HepG2 (cell line): ENCODE results near the gene TUBB. TPM values are rescaled to one million over a fixed set of nuclear protein-coding genes. Genes with fewer than 3 reads are reported as not detected.

Source experiments
- BRCA1 ChIP-seq: sonication (generic); formaldehyde crosslinking; IDR thresholded peaks from 2 replicates; pipeline ENCODE4 v1.4.0; 2020; ENCODE audit warnings: missing genetic modification reagents
- CAMTA2 ChIP-seq: sonication (generic); formaldehyde crosslinking; IDR thresholded peaks from 2 replicates; pipeline ENCODE4 v1.4.0; 2020; ENCODE audit warnings: mild to moderate bottlenecking, missing genetic modification reagents, borderline replicate concordance
- CREBL2 ChIP-seq: sonication (generic); formaldehyde crosslinking; IDR thresholded peaks from 2 replicates; pipeline ENCODE4 v1.8.1; 2023; ENCODE audit warnings: missing genetic modification reagents, mild to moderate bottlenecking, borderline replicate concordance
- CTCF ChIP-seq: sonication (generic); formaldehyde crosslinking; IDR thresholded peaks from 2 replicates; pipeline ENCODE4 v1.5.0; 2020; ENCODE audit warnings: mild to moderate bottlenecking, missing genetic modification reagents, moderate library complexity
- EP300 ChIP-seq, 3 experiments: sonication (generic) in 1 of 3; formaldehyde crosslinking in 1 of 3; IDR thresholded peaks; 2 replicates each; pipeline versions ENCODE4 v1.5.1 to v1.6.1; 2011 to 2020; ENCODE audit warnings: low read depth in 2 of 3, low read length in 2 of 3, borderline replicate concordance in 1 of 3, improper control_type of control experiment in 1 of 3, mild to moderate bottlenecking in 1 of 3, missing genetic modification reagents in 1 of 3, moderate library complexity in 1 of 3
- GFI1 ChIP-seq: sonication (generic); formaldehyde crosslinking; IDR thresholded peaks from 2 replicates; pipeline ENCODE4 v1.5.0; 2020; ENCODE audit warnings: missing genetic modification reagents, mild to moderate bottlenecking, borderline replicate concordance
- HMG20A ChIP-seq: IDR thresholded peaks from 2 replicates; pipeline ENCODE4 v1.6.1; 2016; ENCODE audit warnings: borderline replicate concordance
- HOXA9 ChIP-seq: sonication (generic); formaldehyde crosslinking; IDR thresholded peaks from 2 replicates; pipeline ENCODE4 v1.8.1; 2022; ENCODE audit warnings: missing genetic modification reagents, mild to moderate bottlenecking, moderate library complexity, borderline replicate concordance
- KDM3A ChIP-seq: IDR thresholded peaks from 2 replicates; pipeline ENCODE4 v1.6.1; 2018; ENCODE audit warnings: low read depth, missing compliant biosample characterization
- KLF16 ChIP-seq, 2 experiments: sonication (generic) in 1 of 2; formaldehyde crosslinking in 1 of 2; IDR thresholded peaks; 2 replicates each; pipeline versions ENCODE4 v1.6.1 to v1.8.0; 2016 to 2023; ENCODE audit warnings: missing genetic modification reagents in 2 of 2, missing compliant biosample characterization in 1 of 2
- NCOA5 ChIP-seq: sonication (generic); formaldehyde crosslinking; IDR thresholded peaks from 2 replicates; pipeline ENCODE4 v1.4.0; 2020; ENCODE audit warnings: missing genetic modification reagents
- NFATC3 ChIP-seq: sonication (generic); formaldehyde crosslinking; IDR thresholded peaks from 2 replicates; pipeline ENCODE4 v1.5.1; 2020; ENCODE audit warnings: mild to moderate bottlenecking, missing genetic modification reagents
- NFYB ChIP-seq: sonication (generic); formaldehyde crosslinking; IDR thresholded peaks from 2 replicates; pipeline ENCODE4 v1.4.0; 2020; ENCODE audit warnings: missing genetic modification reagents
- NR3C1 ChIP-seq: sonication (generic); formaldehyde crosslinking; IDR thresholded peaks from 2 replicates; pipeline ENCODE4 v1.4.0; 2020; ENCODE audit warnings: missing genetic modification reagents
- RARA ChIP-seq: IDR thresholded peaks from 2 replicates; pipeline ENCODE4 v1.6.1; 2016; ENCODE audit warnings: missing genetic modification reagents, missing compliant biosample characterization
- REXO4 ChIP-seq: sonication (generic); formaldehyde crosslinking; IDR thresholded peaks from 2 replicates; pipeline ENCODE4 v1.8.0; 2022; ENCODE audit warnings: missing genetic modification reagents, mild to moderate bottlenecking, borderline replicate concordance
- SMC3 ChIP-seq: IDR thresholded peaks from 2 replicates; pipeline ENCODE4 v1.6.1; 2011; ENCODE audit warnings: low read length, improper control_type of control experiment
- SYNCRIP ChIP-seq: fragments of 200-400 bp; formaldehyde crosslinking; IDR thresholded peaks from 2 replicates; pipeline ENCODE4 v1.6.1; 2018; ENCODE audit warnings: mild to moderate bottlenecking, low read depth, low read length; ENCODE audit not compliant: insufficient read depth
- ZNF430 ChIP-seq: sonication (generic); formaldehyde crosslinking; IDR thresholded peaks from 2 replicates; pipeline ENCODE4 v1.9.0; 2021; ENCODE audit warnings: mild to moderate bottlenecking, missing genetic modification reagents
- ZNF501 ChIP-seq: sonication (generic); formaldehyde crosslinking; IDR thresholded peaks from 2 replicates; pipeline ENCODE4 v1.5.1; 2020; ENCODE audit warnings: mild to moderate bottlenecking, moderate library complexity, missing genetic modification reagents
- ZNF615 ChIP-seq: sonication (generic); formaldehyde crosslinking; IDR thresholded peaks from 2 replicates; pipeline ENCODE4 v1.5.0; 2020; ENCODE audit warnings: mild to moderate bottlenecking, missing genetic modification reagents, borderline replicate concordance
- ZNF772 ChIP-seq: sonication (generic); formaldehyde crosslinking; IDR thresholded peaks from 2 replicates; pipeline ENCODE4 v1.5.0; 2020; ENCODE audit warnings: mild to moderate bottlenecking, missing genetic modification reagents
- polyA plus RNA-seq, 8 experiments: library from polyadenylated mRNA; depleted of rRNA in 3 of 8; stranded (reverse) in 7 of 8; unstranded in 1 of 8; fragments of >200 nt; fragmentation: Illumina TruSeq in 4 of 8; extraction: Trizol in 4 of 8; gene quantifications; 2 replicates each; pipeline versions ENCODE4 v1.2.1 to v1.2.3, GENCODE V29; 2011 to 2016; ENCODE audit warnings: low read depth in 4 of 8, missing spikeins in 1 of 8, mixed read lengths in 1 of 8; ENCODE audit not compliant: insufficient read depth in 1 of 8
- total RNA-seq, 5 experiments: library from RNA; depleted of rRNA; stranded (reverse); fragments of >200 nt; fragmentation: Illumina TruSeq; extraction: Trizol; gene quantifications; 2 replicates each; pipeline ENCODE4 v1.2.3, GENCODE V29; 2016; ENCODE audit warnings: low read depth in 1 of 5
- TF ChIP-seq, protein P1 (sequence below): sonication (generic); formaldehyde crosslinking; IDR thresholded peaks from 2 replicates; pipeline ENCODE4 v1.8.1; 2023; ENCODE audit warnings: mild to moderate bottlenecking, missing genetic modification reagents
- TF ChIP-seq, protein P2 (sequence below): IDR thresholded peaks from 2 replicates; pipeline ENCODE4 v1.6.1; 2018; ENCODE audit warnings: missing genetic modification reagents

The TUBB gene
- total and polyA plus RNA-seq, 2 of the 13 experiments (the other 11 are each of a cell fraction or from before 2014, with no cell fraction given), result 911 to 1,163 TPM

DNA sequence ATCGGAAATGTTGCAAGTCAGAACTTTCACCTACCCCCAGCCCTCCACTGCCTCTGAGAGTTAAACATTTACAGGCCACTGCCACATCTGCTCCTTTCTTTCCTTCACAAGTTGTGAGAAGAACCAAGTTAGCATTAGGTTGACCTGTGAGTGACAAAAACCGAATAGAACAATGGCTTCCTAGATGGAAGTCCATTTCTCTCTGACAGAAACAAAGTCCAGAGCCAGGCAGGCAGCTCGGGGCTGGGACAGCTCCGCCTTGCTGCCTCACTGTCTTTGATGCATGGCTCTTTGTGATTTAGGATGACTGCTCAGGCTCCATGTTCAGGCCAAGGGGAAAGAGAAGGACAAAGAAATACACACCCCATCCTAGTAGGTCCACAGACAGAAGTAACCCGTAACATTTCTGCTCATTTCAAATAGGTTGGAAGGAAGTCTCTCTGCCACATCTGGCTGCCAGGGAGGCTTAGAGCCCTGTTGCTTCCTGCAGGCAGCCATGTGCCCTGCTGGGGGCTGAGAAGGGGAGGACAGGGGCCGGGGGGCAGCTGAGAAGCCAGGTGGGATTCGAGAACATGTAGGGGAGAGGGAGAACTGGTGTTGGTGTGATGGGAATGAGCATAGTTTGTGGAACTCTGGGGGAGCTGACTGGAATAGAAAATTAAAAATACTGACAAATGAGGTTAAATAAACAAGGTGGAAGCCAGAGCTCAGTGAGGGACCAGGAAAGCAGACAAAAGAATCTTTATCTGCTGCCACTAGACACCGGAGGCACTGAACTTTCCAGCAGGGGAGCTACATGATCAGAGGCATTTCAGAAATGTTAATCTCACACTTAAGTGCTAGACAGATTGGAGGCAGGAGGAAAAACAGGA lies 43.7 kb downstream of the TUBB start (continued):
- TF ChIP-seq EP300 (IDR thresholded peaks at IDR 0.05; ENCODE audit: low read depth in 2 of 2, low read length in 2 of 2) (peak; percentile 90 to 96), EP300 (CRISPR knock-in tag; IDR thresholded peaks at IDR 0.05; ENCODE audit: borderline replicate concordance) (peak; percentile 94), REXO4 (no peak), RARA (peak; percentile 97), CTCF (peak; percentile 55), ZNF501 (CRISPR knock-in tag) (peak; percentile 97), ZNF430 (CRISPR knock-in tag) (0 out of 2 replicates have a peak, but pooled peaks have one; percentile 71), NCOA5 (CRISPR knock-in tag) (no peak; the same call in 1 of the 2 replicates), ZNF772 (CRISPR knock-in tag) (peak; percentile 72), SMC3 (peak; percentile 66), NR3C1 (CRISPR knock-in tag) (no peak), GFI1 (CRISPR knock-in tag) (peak; percentile 94), CREBL2 (no peak), NFYB (CRISPR knock-in tag) (no peak; the same call in 1 of the 2 replicates), KDM3A (CRISPR knock-in tag) (peak; percentile 77; the same call in 1 of the 2 replicates), HMG20A (peak; percentile 89), HOXA9 (no peak), SYNCRIP (no peak), ZNF615 (CRISPR knock-in tag) (peak; percentile 87; the same call in 1 of the 2 replicates), BRCA1 (no peak), KLF16 (CRISPR knock-in tag; IDR thresholded peaks at IDR 0.05) (peak in 1 of 2 experiments; percentile 51; a peak in 2 of 4 replicates), CAMTA2 (CRISPR knock-in tag) (no peak), NFATC3 (CRISPR knock-in tag) (peak; percentile 65)
- TF ChIP-seq, protein P1, sequence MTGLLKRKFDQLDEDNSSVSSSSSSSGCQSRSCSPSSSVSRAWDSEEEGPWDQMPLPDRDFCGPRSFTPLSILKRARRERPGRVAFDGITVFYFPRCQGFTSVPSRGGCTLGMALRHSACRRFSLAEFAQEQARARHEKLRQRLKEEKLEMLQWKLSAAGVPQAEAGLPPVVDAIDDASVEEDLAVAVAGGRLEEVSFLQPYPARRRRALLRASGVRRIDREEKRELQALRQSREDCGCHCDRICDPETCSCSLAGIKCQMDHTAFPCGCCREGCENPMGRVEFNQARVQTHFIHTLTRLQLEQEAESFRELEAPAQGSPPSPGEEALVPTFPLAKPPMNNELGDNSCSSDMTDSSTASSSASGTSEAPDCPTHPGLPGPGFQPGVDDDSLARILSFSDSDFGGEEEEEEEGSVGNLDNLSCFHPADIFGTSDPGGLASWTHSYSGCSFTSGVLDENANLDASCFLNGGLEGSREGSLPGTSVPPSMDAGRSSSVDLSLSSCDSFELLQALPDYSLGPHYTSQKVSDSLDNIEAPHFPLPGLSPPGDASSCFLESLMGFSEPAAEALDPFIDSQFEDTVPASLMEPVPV (CRISPR knock-in tag), result peak; percentile 76; the same call in 1 of the 2 replicates
- TF ChIP-seq, protein P2, sequence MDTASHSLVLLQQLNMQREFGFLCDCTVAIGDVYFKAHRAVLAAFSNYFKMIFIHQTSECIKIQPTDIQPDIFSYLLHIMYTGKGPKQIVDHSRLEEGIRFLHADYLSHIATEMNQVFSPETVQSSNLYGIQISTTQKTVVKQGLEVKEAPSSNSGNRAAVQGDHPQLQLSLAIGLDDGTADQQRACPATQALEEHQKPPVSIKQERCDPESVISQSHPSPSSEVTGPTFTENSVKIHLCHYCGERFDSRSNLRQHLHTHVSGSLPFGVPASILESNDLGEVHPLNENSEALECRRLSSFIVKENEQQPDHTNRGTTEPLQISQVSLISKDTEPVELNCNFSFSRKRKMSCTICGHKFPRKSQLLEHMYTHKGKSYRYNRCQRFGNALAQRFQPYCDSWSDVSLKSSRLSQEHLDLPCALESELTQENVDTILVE (CRISPR knock-in tag), result peak; percentile 64
